GM19397 (cell line): Measurements from ENCODE around the gene CCDC183.
A peak's percentile ranks its signal among the peaks of the same experiment; 100 is the strongest.
"Not testable (repeated sequence)": the region's sequence is repeated elsewhere in the genome, so short reads cannot be mapped to it uniquely, and the experiment has no call there.

Experiments used
- ATAC-seq: cut with Tn5 transposase; IDR thresholded peaks from one replicate; pipeline ENCODE4 v1.9.1; 2021; ENCODE audit warnings: mild to moderate bottlenecking, moderate library complexity; ENCODE audit not compliant: unreplicated experiment

CCDC183 gene

GRCh38 chr9:136799079-136799853, 3.1 kb downstream of the CCDC183 start:
- ATAC-seq: no peak

- ATAC-seq: no peak
Observed at GRCh38 chr9:136799854-136800657, 3.9 kb downstream of the CCDC183 start.

- no peak for ATAC-seq
Observed at GRCh38 chr9:136802321-136802720, 6.2 kb downstream of the CCDC183 start.

- not testable (repeated sequence) for ATAC-seq
Observed at GRCh38 chr9:136803009-136803550, 6.9 kb downstream of the CCDC183 start.

- ATAC-seq: no peak
Observed at GRCh38 chr9:136803551-136804508, 7.7 kb downstream of the CCDC183 start.

- ATAC-seq: no peak
Observed at GRCh38 chr9:136804509-136805206, 8.5 kb downstream of the CCDC183 start.

GRCh38 chr9:136805207-136805740, 9.1 kb downstream of the CCDC183 start:
- ATAC-seq: no peak

GRCh38 chr9:136806067-136806466, 9.9 kb downstream of the CCDC183 start:
- no peak for ATAC-seq

GRCh38 chr9:136806631-136807201, 10.6 kb downstream of the CCDC183 start:
- no peak for ATAC-seq

- ATAC-seq: peak; percentile 82
Observed at GRCh38 chr9:136807281-136808074, 11.3 kb downstream of the CCDC183 start, which contains the start of gene RABL6. Gene RABL6 (plus strand): TSS chr9:136807948. CDS start chr9:136808197, 249 bp downstream.

GRCh38 chr9:136808075-136808805, 12.1 kb downstream of the CCDC183 start:
- ATAC-seq: peak; percentile 34

- ATAC-seq: no peak
Observed at GRCh38 chr9:136808806-136809158, 12.6 kb downstream of the CCDC183 start.

- ATAC-seq: no peak
Observed at GRCh38 chr9:136814725-136815421, 18.7 kb downstream of the CCDC183 start.

- no peak for ATAC-seq
Observed at GRCh38 chr9:136815422-136815782, 19.3 kb downstream of the CCDC183 start.

GRCh38 chr9:136820971-136821825, 25.1 kb downstream of the CCDC183 start:
- ATAC-seq: no peak

- ATAC-seq: no peak
Observed at GRCh38 chr9:136821826-136822544, 25.8 kb downstream of the CCDC183 start.
